Stomach (tissue), 4 donors: Measurements from ENCODE around the gene HCK.

Experiments
- CTCF ChIP-seq, 7 experiments: fragments of 450-650 bp in 4 of 7; fragments of 200-600 bp in 3 of 7; sonication (generic) in 3 of 7; IDR thresholded peaks; one replicate each; pipeline ENCODE4 v1.5.1; 2016 to 2019; ENCODE audit warnings: antibody characterized with exemption in 7 of 7, control low read depth in 2 of 7, mild to moderate bottlenecking in 1 of 7
- POLR2A ChIP-seq, 4 donors: fragments of 450-650 bp; IDR thresholded peaks; one replicate each; pipeline ENCODE4 v1.6.1; 2016; ENCODE audit warnings: antibody characterized with exemption in 4 of 4, control low read depth in 2 of 4, mild to moderate bottlenecking in 1 of 4, moderate library complexity in 1 of 4

GRCh38 chr20:32149566-32150170, 97.6 kb downstream of the HCK start:
- TF ChIP-seq CTCF (IDR thresholded peaks at IDR 0.05): no peak
- no peak for TF ChIP-seq POLR2A (IDR thresholded peaks at IDR 0.05)
